HK-2 (cell line): ENCODE data around the gene SLC4A5.
A peak's percentile ranks its signal among the peaks of the same experiment; 100 is the strongest.

Experiments
- DNase-seq: peaks from one replicate; pipeline ENCODE4 v3.0.0-alpha.2; 2018; ENCODE audit not compliant: unreplicated experiment

Gene SLC4A5

DNA sequence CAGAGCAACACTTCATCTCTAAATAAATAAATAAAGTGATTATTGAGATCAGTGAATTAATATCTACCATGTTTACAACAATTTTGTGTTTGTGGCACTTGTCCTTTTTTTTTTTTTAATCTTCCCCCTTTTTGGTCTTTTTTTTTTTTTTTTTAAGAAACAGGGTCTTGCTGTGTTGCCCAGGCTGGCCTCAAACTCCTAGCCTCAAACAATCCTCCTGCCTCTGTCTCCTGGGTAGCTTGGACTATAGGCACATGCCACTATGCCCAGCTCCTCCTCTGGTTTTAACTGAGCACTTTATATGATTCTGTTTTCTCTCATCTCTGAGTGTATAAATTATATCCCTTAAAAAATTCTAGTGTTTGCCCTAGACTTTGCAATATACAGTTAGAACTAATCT lies 30.3 kb downstream of the SLC4A5 start:
- DNase-seq: no peak

DNA sequence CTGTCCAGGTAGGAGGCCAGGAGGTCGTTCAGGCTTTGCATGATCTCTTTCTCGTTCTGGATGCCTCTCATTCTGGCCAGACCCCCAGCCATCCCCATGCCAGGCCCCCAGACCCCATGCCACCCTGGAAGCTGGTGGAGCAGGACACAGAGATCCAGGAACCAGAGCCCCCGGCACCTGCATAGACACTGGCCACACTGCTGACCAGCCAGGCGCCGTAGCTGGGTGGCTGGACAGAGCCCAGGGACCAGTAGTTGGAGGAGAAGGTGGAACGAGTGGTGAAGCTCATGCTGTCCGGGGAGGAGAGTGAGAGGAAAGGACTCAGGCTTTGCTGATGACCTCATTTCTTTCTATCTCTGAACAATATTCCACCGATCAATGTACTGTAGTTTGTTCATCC lies 35.5 kb downstream of the SLC4A5 start:
- no peak for DNase-seq

DNA sequence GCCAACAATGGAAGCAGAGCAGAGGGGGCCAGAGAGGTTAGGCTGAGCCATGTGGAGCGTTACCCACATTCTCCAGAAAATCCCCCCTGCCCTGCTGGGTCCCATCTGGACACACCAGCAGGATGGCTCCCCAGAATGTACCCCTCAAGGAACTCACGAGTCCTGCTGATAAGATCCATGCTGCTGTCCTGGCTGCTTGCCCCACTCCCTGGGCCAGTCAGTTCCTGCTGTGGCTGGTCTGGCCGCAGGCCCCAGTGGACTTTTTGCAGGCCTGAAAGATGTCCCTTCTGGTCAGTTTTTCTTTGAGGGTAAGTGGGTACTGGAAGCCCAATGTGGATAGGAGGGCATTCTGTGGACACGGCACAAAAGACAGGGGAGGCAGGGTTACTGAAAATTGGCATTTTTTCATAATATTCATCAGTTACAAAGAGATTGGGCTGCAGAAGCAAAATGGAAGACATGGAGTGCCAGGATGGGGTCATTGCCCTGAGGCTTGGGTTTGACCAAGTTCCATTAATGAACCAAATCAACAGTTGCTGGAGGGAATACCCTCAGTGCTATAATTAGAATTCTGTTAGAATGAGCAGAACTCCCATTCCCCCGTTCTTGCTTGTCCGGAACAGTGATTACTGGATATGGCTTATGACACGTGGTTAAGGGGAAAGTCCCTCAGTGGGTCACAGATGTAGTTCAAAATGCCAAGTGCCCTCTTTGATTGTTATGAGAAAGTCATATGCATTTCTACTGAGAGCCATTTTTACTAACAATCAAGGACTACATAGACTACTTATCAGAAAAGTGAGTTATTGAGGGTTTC lies 38.7 kb downstream of the SLC4A5 start:
- no peak for DNase-seq

DNA sequence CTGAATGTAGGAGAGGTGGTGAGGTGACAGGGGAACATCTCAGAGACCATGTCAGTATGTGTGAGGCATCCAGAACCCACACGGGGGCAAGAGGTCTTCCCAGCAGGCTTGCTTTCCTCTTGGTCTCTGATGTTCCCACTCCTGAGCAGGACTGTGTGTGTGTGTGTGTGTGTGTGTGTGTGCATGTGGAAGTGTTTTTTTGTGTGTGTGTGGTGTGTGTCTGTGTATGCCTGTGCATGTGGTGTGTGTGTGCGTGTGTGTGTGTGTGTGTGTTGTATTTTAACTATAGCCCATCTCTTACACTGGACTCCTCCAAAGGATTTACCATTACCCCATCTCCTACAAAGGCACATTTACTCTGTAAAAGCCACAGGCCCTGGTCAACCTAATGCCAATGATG lies 40.4 kb downstream of the SLC4A5 start:
- no peak for DNase-seq

DNA sequence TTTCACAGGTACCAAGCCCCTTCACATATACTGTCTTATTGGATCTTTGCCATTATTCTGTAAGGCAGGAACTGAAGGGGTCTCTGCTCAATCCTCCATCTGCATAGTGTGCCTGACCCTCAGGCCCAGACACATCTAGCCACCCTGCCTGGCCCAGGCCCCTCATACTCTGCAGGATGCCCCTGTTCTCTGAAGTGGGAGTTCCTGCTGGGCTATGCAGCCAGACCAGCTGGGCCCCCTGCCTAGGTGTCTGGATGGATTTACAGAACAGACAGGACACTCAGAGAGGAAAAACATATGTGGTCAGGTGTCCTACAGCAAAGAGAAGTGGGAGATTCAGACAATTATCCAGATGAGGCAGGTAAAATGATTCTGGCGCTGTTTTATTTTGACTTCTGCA lies 42.0 kb downstream of the SLC4A5 start:
- DNase-seq: no peak

DNA sequence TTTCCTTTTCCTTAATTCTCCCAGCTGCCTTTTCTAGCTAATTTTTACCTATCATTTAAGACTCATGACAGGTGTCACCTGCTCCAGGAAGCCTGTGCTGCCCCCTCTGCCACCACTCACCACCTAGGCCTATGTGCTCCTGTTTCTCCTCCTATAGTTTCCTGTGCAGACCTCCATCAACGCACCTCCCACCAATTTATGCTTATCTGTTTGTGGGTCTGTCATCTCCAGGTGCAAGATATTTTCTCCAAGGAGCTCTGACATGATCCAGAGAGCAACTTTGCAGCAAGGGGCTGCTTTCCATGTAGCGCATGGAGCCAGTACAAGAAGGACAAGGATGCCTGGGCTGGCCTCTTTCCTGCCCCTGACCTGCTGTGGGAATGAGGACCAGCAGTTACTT lies 42.7 kb downstream of the SLC4A5 start:
- no peak for DNase-seq

DNA sequence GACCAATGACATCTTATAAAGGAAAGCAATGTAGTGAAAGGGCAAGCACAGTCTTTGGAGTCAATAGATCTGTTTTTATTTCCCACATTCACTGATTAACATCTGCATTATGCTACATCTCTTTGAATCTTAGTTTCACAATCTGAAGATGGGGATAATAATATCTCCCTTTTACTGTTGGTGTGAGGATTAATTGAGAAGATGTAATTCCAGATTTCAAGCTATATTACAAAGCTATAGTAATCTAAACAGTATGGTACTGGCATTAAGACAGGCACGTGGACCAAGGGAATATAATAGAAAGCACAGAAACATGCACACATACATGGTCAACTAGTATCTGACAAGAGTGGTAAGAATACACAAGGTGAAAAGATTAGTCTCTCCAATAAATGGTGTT lies 45.3 kb downstream of the SLC4A5 start:
- DNase-seq: no peak

DNA sequence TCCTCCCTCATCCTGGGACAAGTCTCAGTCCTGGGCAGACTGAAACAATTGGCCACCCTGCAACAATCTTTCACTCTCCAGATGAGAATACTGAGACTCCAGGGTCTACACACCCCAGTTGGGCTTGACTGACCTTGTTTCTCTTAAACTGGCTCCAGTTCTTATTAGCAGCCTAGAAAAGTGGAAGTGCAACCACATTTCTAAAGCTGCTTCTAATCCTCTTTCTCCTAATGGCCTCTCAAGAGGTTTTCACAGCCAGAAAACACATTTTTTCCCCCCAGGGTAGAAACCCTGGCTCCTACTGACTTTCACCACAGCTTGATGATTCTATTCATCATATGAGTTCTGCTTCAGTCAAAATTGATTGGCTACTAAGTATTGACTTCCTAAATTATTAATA lies 45.8 kb downstream of the SLC4A5 start:
- no peak for DNase-seq

DNA sequence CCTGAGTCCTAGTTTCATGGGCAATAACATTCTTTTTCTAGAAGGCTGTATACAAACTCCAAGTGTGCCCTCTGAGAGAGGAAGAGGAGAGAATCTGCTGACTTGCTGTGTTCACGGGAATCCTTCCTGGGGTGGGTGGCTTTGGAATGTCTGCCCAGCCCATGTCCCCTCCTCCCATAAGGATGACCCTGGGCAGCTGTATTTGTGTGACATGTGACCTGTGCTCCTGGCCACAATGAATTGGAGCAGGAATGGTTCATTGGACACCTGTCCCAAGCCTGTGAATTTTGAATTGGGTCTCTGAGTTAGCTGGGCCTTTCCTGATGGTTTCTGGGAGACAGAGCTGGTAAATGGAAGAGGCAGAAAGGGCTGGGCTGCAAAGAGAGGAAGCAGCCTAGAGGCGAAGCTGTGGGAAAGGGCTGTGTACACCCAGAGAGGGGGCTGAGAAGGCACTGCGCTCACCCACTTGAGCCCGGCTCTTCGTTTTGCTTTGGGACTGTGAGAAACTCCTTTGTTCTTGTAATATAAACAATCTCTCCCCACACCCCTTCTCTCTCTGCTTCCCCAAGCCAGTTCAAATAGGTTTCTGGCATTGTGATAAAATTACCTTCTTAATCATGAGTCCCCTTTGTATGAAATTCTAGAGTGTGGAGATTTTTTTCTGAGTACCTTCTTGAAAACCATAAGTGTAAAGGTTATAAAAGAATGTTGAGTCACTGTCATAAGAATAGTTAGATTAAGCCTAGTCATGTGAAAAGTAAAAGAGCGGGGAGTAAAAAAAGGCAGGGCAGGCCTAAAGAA lies 49.8 kb downstream of the SLC4A5 start:
- DNase-seq: no peak

DNA sequence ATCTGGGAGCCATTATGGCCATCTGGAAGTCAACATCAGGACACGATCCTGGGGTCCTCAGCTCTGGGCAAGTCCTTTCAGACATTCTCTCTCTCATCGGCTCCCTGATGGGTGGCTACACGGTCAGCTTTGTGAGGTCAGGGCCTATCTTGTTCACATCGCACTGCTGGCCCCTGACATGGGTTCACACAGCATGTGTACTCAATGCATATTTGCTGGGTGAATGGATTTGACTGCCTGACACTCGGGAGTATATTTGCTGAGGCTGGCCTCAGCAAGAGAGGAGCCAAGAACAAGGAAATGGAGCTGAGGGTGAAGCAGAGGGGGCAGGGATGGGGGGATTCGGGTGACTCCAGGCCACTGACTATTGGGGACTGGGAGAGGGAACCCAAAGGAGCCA lies 50.5 kb downstream of the SLC4A5 start:
- no peak for DNase-seq

DNA sequence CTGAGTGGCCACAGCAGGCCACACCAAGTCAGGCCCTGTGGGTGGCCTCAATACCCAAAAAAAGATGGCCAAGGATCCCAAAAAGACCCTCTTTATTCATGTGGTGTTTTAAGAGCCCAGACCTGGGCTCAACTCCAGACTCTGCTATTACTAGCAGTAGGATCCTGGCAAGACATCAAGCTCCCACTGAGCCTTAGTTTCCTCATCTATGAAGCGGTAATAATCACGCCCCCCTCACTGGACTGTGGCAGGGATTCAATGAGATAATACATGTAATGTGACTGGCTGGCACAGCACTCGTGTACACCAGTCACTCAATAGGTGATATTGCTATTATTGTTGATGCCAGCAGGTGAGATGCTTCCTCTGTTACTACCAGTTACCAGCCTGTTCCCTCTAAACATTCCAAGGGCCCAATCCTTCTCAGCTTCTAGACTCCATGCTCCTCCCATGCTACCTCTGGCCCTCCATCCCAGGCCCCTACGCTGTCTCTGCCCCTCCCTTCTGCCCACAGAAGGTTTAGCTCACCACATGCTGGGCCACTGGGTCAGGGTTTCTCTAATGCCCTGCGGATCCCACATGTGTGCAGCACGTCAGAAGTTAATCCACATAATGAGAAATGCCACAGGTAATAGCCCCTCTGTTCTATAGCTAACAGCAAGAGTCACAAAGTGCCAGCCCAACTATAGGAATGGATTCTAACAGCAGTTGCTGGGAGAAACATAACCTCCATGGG lies 51.2 kb downstream of the SLC4A5 start:
- no peak for DNase-seq

DNA sequence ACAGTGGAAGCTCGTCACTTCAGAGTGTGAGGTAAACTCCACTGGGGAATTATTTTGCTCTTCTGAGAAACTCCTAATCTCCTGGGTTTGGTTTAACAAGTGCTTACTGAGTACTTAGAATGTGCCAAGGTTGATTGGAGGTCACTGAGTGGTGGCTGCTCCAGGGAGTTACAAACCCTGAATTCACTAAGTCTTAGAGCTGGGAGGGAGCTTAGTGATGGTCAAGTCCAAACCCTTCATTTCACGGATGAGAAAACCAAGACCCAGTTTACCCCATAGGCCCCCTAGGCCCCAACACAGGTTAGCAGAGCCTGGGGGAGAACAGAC lies 52.0 kb downstream of the SLC4A5 start:
- DNase-seq: no peak

DNA sequence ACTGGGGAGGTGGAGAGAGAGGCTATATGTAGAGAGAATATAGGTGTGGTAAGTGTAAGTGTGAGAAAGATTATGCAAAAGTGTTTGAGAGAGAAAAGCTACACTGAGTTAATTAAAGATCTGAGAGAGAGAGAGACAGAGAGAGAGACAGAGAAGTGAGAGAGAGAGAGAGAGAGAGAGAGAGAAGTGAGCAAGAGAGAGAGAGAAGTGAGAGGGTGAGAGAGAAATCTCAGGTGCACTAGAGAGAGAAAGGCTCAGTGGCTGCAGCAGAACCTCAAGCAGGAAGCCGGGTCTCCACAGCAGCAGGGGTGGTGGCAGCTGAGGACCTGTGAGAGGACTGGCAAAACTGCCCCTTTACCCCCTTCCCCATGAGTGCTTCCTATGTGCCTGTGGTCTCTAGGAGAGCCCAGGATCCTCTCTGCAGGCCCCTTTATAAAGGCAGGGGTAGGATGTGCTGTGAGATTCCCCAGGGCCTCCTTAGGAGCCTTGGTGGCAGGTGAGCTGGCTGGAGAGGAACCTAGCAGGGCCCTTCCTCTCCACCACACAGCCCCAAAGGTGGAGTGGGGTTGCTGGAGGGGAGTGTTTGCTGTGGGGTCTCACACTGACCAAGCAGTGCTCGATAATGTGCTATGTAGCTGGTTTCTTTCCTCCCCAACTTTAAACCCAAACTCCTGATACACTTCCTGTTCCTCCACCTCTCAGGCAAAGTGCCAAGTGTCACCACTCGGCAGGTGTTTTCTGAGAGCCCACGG lies 52.6 kb downstream of the SLC4A5 start:
- DNase-seq: no peak

DNA sequence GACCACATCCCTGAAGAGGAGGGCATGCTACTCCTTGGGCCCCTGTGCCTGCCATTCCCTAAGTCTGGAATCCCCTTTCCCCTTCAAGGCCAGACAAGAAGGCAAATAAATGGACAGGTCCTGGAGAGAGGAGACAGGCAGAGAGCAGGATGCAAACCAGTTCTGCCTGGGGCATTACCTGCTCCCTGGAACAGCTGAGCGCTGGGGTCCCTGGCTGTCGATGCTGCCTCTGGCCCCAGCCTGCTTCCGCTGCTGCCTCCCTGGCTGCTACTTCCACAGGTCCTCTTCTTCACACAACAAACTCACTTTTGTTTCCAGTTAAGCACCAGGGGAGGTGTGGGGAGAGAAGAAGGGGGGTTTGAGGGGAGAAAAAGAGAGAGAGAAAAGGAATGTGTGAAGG lies 53.1 kb downstream of the SLC4A5 start:
- no peak for DNase-seq

DNA sequence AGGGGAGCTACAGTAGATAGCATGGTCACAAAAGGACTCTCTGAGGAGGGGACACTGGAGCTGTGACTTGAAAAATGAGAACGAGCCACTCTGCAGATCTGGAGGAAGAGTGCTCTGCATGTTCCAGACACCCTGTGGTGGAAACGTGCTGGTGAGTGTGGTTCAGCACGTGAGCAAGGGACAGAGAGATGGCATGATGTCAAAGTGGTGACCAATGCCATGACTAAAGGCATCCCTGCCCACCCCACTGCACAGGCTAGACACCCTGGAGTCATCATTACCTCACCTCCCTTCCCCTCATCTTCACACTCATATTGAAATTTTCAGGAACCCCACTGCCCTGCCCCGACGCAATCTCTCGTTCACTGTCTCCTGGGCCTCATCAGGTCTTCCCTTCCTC lies 56.5 kb downstream of the SLC4A5 start:
- no peak for DNase-seq

DNA sequence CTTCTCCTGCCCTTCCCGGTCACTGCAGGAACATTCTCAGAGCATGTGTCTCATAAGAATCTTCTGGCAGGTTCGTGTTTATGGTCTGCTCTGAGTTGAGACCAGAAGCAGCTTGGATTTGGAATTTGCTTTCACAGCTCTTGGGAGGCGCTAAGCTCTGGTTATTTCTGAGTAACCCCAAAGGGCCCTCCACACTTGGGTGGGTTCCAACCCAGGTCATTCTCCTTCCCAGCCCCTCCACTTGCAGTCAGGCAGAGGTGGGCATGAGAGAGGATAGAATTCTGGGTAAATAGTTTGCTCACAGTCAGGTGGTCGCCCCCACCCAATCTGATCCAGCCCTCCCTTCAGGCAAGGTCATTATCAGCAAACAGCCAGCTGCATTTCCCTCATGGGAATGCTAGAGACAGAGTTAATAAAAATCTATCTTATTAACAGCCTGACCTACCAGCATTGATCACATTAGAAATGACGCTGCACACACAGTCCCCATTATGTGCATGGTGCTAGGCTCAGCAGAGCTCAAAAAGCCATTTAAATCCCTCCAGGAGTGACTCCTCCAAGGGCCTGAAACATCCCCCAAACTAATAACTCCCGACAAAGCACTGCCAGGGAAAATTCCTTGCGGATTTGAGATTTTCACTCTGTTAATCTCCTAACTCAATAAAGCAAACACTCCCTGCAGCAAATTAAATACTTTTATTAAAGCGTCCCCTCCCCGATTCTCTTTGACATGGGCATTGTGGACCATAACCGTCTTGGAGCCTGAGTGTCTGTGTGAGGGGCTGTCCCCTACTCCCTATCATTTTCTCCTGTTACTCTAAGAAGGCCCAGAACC lies 61.9 kb downstream of the SLC4A5 start:
- no peak for DNase-seq

DNA sequence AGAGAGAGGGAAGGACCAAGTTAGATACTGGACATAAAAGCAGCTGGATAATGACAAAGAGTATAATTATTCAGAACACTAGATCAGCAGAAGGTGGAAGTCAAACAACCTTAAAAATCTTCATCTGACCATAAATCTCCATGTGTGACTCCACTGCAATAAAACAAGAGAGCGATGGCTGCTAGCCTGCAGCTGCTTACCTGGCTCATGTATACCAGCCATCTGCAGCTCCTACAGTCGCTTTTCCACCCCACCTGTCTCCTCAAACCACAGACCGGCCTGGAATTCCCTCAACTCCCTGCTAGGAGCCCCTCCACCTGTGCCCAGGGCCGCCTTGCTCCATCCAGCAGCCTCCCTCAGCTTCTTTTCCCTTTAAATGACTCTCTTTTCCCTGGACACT lies 64.5 kb downstream of the SLC4A5 start:
- no peak for DNase-seq

DNA sequence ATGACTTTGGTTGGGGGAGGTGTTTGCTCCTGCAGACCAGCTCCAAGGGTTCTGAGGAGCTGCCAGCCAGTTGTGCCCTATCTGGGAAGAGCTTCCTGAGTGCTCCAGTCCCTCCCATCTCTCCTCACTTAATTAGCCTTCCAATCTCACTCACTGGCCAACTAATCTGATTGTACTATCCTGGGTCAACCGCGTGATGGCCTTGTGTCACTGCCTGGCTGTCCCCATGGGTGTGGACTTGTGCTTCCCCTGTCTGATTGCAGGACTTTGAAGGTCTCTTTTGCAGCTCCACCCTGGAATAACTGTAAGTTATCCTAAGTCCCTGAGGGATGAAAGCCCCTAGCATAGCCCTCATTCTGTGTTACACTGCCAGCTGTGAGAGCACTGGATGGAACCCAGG lies 65.0 kb downstream of the SLC4A5 start:
- no peak for DNase-seq

DNA sequence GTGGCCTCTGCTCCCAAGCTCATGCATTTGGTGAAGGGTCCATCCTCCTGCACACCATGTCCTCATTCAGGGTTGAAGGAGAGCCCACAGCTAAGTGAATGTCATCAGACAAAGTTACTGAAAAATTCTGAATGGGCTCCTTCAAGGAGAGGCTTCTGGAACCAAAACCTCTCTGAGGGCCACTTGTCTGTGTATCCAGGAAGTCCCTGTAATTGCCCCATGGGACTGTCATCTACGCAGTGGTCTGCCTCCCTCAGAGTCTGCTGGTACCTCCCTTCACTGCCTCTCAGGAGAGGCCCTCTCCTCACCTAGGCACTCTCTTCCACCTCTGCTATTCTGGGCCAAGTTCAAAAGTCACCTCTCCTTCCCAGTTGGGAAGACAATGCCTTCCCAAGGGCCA lies 68.0 kb downstream of the SLC4A5 start:
- DNase-seq: no peak

DNA sequence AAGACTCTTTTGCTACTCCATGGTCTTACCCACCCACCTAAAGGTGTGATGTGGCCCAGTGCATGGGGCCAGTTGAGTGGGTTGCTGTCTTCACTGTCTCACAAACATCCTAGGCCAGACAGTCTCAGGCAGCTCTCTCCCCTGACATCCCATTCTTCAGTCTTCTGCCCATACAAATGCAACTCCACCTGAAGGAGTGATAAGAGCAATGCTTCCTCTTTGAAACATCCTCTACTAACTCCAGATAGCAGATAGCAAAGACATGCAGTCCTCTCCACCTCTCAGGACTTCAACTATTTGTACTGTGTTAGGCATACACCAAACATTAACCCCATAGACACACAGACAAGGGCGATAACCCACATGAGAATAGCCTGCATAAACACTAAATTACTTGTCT lies 73.5 kb downstream of the SLC4A5 start:
- no peak for DNase-seq

DNA sequence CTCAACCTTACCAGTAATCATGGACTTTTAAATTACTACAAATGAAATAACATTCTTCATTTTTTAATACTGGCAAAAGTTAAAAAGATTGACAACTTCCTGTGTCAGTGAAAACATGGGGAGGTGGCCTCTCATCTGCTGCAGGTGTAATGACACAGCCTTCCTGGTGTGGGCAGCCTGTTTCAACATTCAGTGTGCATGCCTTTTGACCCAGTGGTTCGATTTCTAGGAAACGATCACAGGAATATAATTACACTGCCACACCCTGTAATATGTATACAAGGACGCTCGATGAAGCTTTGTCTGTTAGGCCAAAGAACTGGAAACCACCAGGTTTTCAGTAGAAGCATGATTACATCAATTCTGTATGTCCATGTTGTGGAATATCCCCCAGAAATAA lies 76.1 kb downstream of the SLC4A5 start:
- DNase-seq: peak; percentile 15
